ENCODE measurements around the gene PPT1.

PPT1 gene

DNA sequence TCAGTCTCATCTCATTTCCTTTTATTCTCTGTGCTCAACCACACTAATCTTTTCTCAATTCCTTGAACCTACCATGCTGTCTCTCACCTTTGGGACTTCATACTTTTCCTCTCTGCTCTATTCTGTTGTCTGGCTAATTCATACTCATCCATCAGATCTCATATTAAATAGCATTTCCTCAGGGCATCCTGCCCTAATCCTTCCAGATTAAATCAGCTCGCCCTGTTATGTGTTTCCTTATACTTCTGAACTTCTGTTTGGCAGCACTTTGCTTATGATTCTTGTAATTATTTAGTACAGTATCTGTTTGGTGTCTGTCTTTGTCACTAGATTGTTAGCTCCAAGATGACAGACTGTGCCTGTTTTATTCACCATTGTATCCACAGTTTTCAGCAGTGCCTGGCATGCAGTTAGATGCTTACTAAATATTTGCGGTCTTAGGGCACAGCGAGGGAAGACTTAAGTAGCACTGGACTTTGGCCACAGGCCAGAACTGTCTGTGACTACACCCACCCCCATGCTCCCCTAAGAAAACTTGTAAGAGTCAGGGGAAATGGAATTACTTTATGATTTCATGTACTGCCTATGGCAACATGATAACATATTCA, 66.4 kb downstream of the PPT1 start:
- TF ChIP-seq, protein P1, sequence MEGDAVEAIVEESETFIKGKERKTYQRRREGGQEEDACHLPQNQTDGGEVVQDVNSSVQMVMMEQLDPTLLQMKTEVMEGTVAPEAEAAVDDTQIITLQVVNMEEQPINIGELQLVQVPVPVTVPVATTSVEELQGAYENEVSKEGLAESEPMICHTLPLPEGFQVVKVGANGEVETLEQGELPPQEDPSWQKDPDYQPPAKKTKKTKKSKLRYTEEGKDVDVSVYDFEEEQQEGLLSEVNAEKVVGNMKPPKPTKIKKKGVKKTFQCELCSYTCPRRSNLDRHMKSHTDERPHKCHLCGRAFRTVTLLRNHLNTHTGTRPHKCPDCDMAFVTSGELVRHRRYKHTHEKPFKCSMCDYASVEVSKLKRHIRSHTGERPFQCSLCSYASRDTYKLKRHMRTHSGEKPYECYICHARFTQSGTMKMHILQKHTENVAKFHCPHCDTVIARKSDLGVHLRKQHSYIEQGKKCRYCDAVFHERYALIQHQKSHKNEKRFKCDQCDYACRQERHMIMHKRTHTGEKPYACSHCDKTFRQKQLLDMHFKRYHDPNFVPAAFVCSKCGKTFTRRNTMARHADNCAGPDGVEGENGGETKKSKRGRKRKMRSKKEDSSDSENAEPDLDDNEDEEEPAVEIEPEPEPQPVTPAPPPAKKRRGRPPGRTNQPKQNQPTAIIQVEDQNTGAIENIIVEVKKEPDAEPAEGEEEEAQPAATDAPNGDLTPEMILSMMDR (IDR thresholded peaks at IDR 0.05; ENCODE audit: control insufficient read depth, extremely low read depth, insufficient read depth): no peak
- peak; percentile 61 for DNase-seq (ENCODE audit: low read depth)
- no peak overlapping the region for H3K4me3 ChIP-seq (ENCODE audit: low read depth, low read length)

DNA sequence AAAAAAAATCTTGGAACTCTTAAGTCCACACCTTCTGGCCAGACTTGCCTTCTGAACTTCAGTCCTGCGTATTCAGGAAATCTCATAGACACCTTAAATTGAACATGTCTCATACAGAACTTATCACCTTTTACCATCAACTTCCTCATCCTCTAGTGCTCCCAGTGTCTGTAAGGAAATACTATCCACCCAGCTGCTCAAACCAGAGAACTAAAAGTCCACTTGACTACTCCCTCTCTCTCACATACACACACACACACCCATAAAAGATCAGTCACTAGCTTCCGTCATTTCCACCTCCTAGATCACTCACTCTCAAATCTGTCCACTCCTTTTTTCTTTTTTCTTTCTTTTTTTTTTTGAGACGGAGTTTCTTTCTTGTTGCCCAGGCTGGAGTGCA, 67.4 kb downstream of the PPT1 start:
- DNase-seq (ENCODE audit: low read depth): peak; percentile 82
- TF ChIP-seq, protein P1 (IDR thresholded peaks at IDR 0.05; ENCODE audit: control insufficient read depth, extremely low read depth, insufficient read depth): no peak
- no peak overlapping the region for H3K4me3 ChIP-seq (ENCODE audit: low read depth, low read length)

DNA sequence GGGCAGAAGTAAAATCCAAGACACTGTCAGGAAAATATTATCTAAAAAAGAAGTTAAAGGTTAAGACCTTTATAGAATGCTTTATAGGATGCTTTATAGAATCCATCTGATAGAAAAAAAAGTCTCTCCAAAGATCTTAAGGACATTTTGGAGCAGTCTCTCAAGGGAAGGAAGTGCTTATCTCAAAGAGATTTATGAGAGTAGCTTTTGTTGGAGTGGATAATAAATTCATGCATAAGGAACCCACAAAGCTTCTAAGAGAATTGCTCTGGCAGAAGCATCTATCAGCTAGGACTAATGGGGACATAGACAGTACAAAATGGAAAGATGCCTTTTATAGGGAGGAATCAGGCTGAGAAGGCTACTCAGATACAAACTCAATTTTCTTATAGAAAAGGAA, 69.4 kb downstream of the PPT1 start:
- H3K4me3 ChIP-seq (ENCODE audit: low read depth, low read length): no peak overlapping the region
- TF ChIP-seq, protein P1 (IDR thresholded peaks at IDR 0.05; ENCODE audit: control insufficient read depth, extremely low read depth, insufficient read depth): no peak
- no peak for DNase-seq (ENCODE audit: low read depth)

DNA sequence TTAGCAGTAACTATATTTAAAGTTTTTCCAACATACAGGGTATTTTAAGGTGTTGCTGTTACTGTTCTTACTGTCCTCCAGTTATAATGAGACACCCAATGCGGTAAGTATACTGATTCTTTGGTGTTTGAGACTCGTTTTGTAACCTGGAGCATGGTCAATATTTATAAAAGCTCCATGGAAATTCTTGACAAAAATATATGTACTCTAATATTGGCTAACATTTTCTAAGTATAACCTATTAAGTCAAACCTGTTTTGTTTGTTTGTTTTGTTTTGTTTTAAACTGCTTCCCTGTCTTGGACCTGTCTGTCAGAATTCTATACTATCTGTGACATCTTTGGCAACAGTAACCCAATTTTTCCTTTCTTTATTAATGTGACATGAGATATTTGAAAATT, 72.4 kb downstream of the PPT1 start:
- DNase-seq (ENCODE audit: low read depth): peak; percentile 83
- TF ChIP-seq, protein P1 (IDR thresholded peaks at IDR 0.05; ENCODE audit: control insufficient read depth, extremely low read depth, insufficient read depth): no peak
- H3K4me3 ChIP-seq (ENCODE audit: low read depth, low read length): no peak overlapping the region

DNA sequence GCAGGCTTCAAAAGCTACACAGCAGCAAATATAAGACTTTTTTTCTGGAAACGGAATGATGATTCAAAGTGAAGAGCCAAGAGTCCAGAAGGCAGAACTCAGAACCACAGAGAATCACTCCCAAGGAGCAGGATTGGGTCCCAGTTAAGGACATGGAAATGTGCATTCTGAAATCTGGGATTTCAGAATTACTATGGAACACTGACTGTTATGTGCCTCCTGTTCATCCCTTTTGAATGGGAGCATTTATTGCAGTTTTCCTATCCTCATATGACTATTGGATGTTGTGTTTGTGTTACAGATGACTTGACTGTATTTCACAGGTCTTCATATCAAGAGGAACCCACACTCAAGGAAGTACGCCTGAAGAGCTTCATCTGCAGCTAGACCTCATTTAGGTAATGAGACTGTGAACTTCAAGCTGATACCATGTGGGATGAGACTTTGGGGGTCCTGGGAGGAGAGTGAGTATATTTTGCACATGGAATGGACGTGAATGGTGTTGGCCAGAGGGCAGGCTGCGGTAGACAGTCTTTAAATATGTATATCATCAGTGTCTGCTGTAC, 73.6 kb downstream of the PPT1 start:
- TF ChIP-seq, protein P1 (IDR thresholded peaks at IDR 0.05; ENCODE audit: control insufficient read depth, extremely low read depth, insufficient read depth): no peak
- DNase-seq (ENCODE audit: low read depth): no peak
- H3K4me3 ChIP-seq (ENCODE audit: low read depth, low read length): no peak overlapping the region

Data from LNCaP clone FGC (cell line).